COR-L47 (cell line): ENCODE results near the gene EN1.

Source experiments
- DNase-seq: peaks from one replicate; lab custom pipeline; 2025; lab: John Stamatoyannopoulos, UW

The EN1 gene

DNA sequence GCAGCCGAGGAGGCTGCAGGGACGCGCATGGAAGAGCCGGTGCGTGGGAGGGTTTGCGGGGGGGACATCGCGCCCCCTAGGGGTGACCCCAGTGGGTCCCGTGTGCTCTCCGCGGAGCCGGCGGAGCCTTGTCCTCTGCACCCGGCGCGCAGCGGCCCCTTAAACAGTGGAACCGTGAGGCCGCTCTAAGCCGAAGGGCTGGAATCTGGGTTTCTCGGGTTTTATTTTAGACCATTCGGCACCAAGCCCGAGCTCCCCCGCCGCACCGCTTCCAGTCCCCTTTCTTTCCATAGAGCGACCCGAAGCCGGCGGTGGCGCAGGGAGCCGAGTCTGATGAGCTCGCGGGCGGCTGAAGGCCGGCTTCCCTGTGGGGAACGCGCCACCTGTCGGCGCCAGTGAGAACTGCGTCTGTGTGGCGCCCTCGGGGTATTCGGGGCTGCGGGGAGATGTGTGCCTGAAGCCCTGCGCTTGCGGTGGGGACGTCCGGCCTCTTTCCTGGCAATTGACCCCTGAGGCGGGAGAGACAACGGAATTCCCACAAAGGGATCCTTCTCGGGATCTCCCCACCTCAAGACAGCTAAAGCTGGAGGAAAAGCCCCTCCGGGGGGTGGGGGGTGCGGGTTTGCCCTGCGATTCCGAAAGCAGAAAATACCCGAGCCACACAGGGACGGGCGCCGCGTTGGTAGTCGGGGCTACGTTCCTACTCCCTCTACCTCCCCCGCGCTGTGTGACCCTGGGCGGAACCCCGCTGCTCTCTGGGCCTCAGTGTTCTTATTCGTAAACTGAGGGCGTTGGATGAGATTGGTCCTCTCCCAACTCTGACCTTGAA, 8.2 kb upstream of the EN1 start:
- peak; percentile 50 for DNase-seq

DNA sequence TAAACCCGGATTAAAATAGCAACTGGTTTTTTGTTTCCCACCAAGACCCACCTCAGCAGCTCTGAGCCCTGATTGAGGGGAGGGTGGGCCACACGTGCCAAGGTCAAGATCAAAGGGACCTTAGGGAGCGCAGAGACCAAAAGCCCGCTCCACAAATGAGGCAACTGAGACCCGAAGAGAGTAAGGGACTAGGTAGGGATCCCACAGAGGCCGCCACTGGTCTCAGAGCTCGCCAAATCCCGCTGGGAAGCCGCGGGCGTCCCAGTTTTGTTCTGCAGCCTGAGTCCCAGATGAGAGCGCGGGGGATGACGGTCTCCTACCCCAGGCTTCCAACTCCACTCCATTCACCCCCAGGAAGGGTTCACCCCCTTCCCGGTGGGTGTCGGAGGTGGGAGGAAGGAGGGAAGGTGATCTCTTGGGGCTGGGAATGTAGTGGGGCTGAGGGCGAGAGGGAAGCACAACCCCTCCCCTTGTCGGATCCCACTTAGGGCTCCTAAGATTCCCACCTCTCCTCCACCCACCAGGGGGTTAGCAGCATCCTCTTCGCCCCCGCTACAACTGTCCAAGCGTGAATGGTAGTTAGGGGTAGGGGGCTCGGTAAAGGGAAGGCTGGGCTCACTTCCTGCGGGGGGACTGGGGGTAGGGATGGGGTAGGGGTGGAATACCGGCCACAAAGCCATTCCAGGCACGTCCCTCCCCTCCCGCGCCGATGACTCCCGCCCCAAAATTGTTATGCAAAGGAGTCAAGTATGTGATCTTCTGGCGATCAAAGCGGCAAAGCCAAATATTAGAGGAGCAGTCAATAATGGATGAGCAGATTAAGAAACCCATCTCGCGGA, 7.3 kb upstream of the EN1 start:
- DNase-seq, result no peak

DNA sequence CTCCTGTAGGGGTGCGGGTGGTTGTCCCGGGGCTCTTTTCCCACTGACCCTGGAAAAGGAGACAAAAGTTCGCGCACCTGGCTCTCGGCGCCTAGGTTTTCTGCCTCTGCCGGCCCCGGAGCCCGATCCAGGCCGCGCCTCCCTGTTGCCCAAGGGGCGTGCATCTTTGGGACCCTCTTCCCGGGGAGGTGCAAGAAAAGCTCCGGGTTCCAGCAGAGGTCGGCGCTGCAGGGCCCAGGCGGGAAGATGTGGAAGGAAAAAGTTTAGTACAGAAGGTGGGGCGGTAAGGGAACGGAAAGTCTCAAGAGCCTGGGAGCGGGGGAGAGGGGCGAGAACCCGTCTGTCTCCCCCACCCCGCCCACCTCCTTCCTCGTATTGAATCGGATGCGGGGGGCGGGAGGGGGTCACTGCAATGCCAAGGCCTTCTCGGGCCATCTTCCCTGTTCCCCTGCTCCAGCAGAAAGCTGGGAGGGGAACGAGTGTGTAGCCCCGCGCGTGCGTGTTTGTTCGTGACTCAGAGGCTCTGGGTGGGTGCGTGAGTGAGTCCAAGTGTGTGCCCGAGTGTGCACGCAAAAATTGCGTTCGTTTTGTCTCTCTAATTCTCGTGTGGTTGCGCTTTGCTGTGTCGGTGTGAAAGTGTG, 6.3 kb upstream of the EN1 start:
- DNase-seq, result no peak

DNA sequence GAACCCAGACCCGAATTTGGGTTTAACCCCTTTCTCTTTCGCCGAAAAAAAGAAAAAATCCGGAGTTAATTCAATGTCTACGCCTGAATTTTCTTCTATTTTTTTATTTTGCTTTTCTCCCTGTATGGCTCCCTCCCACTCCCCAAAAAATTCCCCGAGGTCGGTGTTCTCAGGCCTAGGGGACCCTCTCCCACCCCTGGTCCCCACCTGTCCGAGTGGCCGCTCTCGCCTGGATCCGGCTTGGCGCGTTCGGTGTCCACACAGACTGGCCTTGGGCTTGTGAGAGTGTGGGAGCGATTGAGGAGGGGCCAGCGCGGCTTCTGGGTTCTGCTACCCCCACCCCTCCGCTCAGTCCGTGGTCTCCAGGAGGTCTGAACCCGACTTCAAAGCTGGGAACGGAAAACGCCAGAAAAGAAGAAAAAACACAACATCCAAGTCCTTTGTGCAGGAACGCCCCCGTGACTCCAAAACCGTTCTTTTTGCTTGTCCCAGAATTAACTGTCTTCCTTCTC, 5.7 kb upstream of the EN1 start:
- DNase-seq, result no peak

DNA sequence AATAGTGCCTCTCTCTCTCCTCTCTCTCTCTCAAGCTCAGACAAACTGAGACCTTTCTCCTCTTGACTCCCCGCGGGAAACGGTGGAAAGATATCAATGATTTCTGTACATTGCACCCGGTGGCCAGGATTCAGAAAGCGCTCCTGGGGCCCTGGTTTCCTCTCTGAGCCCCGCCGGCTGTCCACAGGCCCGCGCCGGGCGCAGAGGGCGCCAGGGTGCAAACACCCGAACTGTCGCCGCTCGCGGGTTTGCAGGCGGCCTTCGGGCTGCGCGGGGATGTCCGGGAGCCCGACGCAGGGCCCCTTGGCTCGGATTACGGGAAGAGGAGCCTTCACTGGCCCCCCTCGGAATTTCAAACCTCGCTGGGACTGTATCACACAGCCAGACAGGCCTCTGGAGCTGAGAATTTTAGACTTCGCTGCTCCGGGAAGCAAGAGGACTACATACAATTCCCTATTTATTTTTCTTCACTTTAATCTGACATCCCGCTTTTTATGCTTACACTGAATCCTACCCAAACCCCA, 5.2 kb upstream of the EN1 start:
- DNase-seq, result no peak

DNA sequence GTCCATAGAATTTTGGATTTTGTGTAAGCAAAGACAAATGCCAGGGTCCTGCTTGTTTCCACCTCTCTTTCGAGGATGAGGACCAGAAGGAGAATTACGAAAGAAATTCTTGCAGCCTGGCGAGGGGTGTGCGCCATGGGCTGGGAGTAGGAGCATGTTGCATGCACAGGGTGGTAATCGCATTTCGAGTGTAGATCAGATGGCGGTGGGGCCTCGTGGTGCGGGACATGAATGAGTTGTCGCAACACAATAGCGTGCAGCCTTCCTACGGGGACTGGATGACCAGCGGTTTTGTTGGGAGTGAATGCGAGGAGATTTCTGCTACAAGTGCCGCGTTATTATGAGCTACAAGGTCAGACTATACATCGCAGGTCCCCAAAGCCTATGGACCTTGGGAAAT, 4.2 kb upstream of the EN1 start:
- DNase-seq, result no peak

DNA sequence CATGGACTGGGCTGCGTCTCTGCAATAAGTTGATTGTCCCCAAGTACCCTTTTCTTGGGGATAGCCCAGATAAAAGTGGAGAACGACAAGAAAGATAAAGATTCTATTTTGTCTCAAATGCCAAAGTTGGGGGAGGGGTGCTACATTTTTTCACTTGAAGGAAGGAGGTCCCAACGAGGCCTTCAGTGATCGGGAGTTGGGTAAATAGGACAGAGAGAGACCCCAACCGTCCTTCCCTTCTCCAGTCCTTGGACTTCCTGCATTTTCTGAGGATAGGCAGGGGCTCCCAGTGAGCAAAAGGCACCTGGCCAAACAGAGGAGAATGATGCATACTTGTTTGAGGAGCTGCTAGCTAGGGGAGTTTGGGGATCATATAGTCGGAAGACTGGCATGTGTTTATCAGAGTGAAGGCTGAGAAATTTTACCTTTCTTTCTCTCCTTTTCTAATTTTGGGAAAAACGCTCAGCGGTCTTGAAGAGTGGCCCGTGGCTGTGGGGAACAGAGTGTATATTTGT, 3.5 kb upstream of the EN1 start:
- DNase-seq, result no peak

DNA sequence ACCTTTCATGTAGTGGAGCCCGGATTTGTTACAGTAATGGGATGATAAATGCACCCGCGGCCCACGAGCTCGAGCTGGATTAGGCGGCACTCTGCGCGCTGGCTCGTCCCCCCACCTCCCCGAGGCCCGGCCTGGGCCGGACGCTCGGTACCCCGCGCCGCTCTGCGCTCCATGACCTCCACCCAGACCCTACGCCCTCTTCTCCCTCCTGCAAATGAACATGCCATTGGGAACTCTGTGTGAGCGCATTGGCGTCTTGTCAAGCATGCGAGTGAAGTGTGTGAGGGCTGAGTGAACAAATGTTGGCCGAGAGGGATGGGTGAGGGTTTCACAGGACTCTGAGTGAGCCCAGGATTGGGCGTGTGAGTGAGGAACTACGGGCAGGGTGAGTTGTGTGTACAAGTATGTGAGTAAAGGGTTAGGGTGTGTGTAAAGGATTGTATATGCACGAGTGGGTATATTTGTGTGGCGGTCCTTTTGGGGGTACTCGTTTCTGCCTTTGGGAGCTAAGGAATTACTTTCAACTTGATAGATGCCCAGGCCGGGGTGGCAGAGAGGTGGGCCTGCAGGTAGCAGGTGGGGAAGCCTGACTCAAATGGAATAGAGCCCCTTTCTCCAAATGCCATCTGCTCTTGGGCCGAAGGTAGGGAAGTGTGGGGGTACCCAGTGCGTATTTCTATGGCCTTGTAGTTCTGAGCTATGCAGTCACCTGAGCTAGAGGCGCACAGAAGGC, 2.9 kb upstream of the EN1 start:
- DNase-seq, result no peak

DNA sequence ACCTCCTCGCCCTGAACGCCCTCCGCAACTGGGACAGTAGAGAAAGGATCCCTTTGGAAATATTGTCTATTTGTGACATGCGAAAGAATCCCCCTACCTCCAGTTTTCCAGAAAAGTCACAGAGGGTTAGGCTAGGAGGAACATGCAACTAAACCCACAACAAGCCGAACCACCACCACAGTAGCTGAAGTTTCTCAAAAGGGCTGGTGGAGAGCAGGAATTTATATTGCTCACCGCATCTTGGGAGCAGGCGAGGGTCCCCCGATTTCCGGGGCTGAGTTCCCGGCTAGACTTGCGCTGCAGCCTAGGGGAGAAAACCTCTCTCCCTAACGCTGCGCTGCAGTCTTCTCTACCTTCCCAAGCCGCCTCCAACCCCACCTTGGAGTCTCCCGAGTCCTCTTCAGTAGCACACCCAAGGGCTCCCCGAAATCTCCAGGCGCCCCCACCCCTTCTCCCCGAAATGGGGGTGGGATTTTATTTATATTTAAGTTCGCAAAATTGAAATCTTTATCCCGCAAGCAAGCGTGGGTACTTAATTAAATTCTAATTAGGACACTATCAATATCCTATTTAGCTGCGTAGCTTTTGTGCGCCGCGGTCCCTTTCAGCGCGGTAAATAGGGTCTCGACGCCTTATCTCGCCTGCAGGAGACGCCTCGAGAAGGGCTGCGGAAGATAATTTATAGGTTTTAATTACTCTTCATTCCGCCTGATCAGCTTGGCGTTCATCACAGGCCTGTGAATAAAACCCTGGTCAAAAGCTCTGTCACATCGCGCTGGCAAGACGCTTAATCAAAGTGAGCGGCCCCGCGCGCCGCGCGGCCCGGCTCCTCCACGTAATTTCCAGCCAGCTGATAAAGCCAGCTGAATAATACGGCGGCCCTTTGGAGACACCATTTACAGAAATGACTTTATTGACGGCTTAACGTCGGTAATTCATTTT, 2.0 kb upstream of the EN1 start:
- DNase-seq, result no peak

DNA sequence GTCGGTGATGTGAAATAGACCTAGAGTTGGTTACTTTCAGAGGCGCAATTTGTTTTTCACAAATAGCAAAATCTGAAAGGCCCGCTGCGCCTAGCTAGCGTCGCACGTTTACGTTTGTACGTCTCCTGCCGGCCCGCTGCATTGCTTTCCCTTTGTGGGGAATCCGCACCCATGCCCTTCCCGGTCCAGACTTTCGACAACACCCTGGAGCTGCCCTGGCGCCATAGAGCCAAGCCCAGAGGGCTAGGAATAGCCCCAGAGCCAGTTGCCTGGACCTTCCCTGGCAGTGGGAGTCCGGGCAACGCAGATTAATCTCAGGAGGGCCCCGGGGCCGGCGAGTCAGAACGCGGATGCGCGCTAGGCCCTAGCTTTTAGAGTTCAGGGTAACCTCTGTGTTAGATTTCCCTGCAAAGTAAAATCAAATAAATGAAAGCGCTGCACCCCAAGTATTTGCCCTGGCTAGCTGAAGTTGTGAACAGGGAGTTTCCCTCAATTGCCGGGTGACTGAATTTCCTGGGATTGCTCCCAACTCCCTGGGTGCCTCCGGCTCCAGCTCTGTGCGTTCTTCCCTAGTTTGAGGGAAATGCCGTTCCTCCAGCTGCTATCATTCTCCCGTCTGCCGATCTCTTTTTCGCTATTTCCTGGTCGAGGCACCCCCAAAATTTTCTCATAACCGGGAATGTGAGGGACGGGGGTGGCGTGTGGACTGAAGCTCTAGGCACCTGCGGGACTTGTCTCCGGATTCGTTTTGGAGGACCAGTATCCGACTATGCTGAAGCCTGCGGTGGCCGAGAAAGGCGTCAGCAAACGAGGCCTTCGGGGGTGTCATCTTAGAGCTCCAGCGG, 1.2 kb upstream of the EN1 start:
- DNase-seq, result no peak

DNA sequence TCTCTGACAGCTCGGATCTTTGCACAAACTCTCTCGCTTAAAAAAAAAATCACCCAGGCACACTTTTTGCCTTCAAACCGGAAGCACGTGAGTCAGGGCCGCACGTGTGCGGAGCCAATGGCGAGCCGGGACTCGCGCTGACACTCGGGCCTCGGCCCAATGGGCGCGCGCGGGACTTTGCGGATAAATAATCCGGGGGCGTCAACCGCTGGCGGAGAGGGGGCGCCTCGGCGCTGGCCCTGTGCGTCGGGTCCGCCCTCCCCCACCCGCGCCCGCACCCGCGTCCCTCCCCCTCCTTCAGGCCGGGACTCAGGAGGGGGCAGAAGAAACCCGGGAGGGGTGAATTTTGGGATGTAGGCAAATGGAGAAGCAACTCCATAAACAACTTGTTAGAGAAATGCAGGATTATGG, 319 bp upstream of the EN1 start:
- DNase-seq, result no peak

DNA sequence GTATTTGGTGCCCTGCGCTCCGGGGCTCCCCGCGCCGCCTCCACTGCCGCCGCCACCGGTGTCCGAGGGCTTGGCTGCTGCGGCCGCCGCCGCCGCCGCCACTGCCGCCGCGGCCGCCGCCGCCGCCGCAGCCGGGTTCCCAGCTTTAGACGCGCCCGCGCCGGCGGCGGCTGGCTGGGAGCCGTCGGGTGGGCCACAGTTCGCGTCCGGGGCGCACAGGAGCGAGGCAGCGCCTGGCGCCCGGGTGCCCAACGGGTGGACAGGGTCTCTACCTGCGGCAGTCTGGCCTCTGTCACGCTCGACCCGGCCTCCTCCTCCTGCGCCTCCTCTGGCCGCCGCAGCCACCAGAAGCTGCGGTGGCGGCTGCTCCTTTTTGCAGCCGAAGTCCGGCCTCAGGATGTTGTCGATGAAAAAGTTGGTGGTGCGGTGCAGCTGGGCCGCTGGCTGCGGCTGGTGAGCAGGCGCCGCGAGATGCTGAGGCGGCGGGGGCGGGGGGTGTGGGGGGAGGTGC, 951 bp downstream of the EN1 start:
- DNase-seq, result no peak

DNA sequence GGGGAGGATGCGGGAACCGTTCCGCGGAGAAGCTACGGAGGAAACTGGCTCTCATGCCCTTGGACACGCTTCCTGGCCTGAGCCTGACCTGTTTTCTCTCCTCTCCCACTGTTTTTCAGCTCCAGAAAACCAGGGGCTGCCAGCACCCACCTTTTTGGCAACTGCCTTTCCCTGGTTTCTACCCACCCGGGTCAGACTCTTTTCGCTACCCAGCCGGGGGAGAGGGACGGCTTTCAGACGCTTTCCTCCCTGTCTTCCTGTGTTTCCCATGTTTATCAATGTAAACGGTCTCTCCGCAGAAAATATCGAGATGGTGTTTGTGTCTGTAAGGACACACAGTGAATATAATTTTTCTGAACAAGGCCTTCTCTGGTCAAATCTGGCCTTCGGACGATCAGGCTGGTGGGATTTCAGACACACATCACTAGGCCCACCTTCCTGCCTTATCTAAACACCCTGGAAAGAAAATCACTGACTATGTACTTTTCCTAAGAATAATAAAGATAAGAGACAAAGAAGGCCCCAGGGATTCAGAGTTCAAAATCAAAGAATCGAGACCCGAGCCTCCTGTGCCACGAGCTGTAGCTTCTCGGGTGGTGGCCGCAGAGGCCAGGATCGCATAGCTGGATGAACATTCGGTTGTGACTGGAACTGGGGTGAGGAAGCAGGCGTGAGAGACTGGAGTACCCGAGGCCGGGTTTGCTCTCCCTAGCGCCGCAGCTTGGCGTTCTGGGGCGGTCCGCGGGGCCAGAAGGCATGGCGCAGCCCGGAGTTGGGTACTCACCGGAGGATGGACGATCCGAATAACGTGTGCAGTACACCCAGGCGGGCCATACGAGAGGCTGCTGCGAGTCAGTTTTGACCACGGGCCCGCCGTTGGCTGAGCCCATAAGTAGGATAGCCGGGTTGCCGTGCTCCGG, 1.7 kb downstream of the EN1 start:
- no peak for DNase-seq

DNA sequence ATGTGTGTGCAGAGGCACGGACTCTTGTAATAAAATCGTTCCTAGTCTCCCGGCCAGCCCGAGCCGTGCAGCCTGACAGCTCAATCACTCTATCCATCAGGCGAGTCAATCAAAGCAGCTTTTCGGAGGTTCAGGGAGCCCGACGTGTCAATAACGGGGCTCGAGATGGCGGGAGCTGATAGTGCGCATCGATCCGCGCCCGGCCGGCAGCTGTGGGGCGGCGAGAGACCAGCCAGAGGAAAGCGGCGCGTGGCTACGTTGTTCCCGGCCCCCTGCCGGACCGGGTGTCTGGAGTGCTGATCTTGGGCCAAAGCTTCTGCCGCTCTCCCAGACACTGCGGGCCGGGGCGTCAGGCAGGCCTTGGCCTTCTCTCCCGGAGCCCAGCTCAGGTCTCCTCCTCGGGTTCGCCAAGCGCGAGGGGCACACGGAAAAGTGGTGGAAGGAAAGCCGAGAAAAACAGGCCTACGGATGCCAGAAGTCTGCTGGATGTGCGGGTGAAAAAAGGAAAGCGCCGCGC, 2.4 kb downstream of the EN1 start:
- no peak for DNase-seq

DNA sequence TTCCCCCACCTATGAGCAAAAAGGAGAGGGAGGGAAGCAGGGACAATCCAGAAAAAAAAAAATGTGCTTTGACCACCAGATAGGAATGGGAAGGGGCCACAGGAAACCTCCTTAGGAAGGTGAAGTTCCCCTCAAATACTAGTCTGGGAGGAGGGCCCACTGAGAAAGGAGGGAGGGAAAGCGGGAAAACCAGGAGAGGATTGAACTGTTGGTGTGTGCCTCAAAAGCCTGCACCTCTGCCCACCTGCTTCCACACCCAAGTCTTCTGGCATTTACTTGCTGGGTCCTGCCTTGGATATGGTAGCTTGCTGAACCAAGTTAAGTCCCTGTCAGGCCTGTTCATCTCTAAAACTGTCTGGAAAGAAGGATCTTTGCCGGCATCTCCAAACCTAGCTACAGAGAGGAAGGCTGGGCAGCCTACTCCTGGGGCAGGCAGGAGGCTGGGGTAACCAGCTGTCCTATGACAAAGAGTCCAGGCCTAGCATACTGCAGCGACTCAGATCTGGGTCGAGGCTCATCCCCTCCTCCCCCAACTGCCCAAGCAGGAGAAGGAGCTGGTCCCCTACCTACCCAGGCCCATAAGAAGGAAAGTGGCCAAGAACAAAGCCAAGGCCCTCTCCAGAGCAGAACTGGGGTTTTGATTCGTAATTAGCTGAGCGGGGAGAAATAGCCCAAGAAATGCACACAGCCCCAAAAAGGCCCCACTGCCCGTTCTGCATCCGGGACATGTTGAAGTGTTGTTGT, 3.0 kb downstream of the EN1 start:
- no peak for DNase-seq

DNA sequence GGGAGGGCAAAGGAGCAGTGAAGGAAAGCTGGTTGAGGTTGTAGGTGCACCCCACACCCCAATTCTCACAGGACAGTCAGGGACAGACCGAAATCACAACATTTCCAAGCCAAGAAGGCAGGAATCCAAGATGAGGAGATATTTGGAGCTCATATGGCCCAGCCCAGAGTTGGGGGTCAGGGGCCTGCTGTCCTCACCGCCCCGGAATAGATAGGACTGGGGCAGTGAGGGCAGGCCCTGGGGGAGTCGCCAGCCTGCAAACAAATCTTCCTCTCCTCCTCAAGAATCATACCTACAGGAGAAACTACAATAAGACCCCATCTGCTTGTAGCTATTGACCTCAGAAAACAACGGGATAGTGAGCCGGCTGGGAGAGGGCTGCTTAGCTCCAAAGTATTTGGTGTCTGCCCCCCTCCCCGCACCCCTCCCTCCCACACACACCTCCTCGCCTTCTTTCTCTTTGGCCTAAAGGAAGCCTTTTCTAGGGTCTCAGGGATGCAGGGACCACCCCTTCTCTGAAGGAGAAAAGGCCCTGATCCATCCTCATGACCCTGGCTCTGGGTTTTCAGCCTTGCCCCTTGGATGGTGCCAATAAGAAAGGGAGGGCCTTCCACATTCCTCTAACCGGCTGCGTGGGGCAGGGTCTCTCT, 3.8 kb downstream of the EN1 start:
- no peak for DNase-seq
